ENCODE data around the gene ZNF836. TPM values are rescaled to one million over a fixed set of nuclear protein-coding genes. Genes with fewer than 3 reads are reported as not detected.

The ZNF836 gene
- total RNA-seq, 1 donor from 2014 or later: 7.5 TPM

DNA sequence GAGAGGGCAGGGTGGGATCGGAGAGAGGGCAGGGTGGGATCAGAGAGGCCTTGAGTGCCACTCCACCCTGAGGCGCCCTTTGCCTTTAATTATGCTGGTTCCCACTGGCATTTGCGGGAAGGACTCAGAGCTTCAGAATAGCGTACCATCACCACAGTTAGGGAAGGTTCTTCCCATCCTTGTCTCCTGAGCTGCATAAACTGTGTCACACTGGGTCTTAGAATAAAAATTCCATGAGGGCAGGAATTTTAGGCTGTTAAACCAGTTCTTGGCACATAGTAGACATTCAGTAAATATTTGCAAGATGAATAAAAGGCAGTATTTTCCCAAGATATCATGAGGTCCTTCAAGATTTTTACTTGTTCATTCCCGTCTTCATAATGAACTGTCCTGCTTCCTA is 42.8 kb upstream of the ZNF836 start:
- H3K36me3 Mint-ChIP-seq (ENCODE audit: low read depth, unreplicated experiment): peaks cover 43% of the 10 kb centered on the region

DNA sequence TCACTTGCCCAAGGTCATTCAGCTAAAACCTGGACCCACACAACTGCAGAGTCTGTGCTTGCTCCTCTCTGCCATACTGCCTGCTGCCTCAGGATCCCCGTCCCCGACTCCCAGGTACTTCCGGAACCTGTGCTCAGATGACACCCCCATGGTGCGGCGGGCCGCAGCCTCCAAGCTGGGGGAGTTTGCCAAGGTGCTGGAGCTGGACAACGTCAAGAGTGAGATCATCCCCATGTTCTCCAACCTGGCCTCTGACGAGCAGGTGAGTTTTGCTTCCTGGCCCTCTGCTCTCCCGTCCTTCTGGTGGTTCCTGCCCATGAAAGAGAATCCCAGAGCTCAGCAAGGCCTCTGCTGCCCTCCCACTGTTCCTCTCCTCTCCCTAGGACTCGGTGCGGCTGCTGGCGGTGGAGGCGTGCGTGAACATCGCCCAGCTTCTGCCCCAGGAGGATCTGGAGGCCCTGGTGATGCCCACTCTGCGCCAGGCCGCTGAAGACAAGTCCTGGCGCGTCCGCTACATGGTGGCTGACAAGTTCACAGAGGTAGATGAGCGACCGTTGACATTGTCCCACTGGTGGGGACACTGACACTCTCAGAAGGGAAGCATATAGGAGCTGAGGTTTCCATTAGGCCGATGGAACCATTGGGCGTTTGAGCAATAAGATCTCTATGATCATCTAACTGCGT is 41.3 kb upstream of the ZNF836 start:
- peaks cover 64% of the 10 kb centered on the region for H3K36me3 ChIP-seq (ENCODE audit: insufficient read depth, low read length)
- H3K27me3 Mint-ChIP-seq (ENCODE audit: low read depth, unreplicated experiment): no peaks in the 10 kb centered on the region

More for the DNA sequence above, 42.8 kb upstream of the ZNF836 start:
- Histone ChIP-seq H3K36me3 (ENCODE audit: insufficient read depth, low read length) (peaks cover 68% of the 10 kb centered on the region), H3K79me2 (ENCODE audit: insufficient read depth, low read length) (peaks cover 24% of the 10 kb centered on the region), H3K9me3 (ENCODE audit: insufficient read depth, low read depth, low read length) (no peaks in the 10 kb centered on the region), H3K27me3 (ENCODE audit: insufficient read depth, low read length) (no peaks in the 10 kb centered on the region), H2AFZ (ENCODE audit: low read depth, low read length) (no peak overlapping the region), H3K27ac (ENCODE audit: low read depth, low read length) (no peak overlapping the region), H3K4me2 (ENCODE audit: low read length) (no peak overlapping the region), H3K4me3 (ENCODE audit: insufficient read depth, low read depth, low read length) (no peak overlapping the region), H3K9ac (ENCODE audit: low read length) (no peak overlapping the region), H3K4me1 (ENCODE audit: insufficient read depth, low read length) (no peaks in the 10 kb centered on the region), H4K20me1 (ENCODE audit: insufficient read depth, low read length) (peaks cover 35% of the 10 kb centered on the region)
- Mint-ChIP-seq H3K27ac (ENCODE audit: unreplicated experiment) (no peak overlapping the region), H3K27me3 (ENCODE audit: low read depth, unreplicated experiment) (no peaks in the 10 kb centered on the region), H3K4me1 (ENCODE audit: low read depth, unreplicated experiment) (no peaks in the 10 kb centered on the region), H3K9me3 (ENCODE audit: unreplicated experiment) (peaks cover 2% of the 10 kb centered on the region), H3K4me3 (ENCODE audit: unreplicated experiment) (no peak overlapping the region)
- peak; percentile 10 for DNase-seq (ENCODE audit: low read depth)
- no peak for TF ChIP-seq CTCF (IDR thresholded peaks at IDR 0.05; ENCODE audit: insufficient read depth, low read depth, low read length)
- TF ChIP-seq EZH2 (IDR thresholded peaks at IDR 0.05; ENCODE audit: insufficient read depth, low read length): no peak
- no peak for FAIRE-seq

More for the DNA sequence above, 41.3 kb upstream of the ZNF836 start:
- Histone ChIP-seq H4K20me1 (ENCODE audit: insufficient read depth, low read length) (peaks cover 36% of the 10 kb centered on the region), H2AFZ (ENCODE audit: low read depth, low read length) (no peak overlapping the region), H3K27ac (ENCODE audit: low read depth, low read length) (no peak overlapping the region), H3K79me2 (ENCODE audit: insufficient read depth, low read length) (peaks cover 35% of the 10 kb centered on the region), H3K4me1 (ENCODE audit: insufficient read depth, low read length) (no peaks in the 10 kb centered on the region), H3K4me2 (ENCODE audit: low read length) (no peak overlapping the region), H3K27me3 (ENCODE audit: insufficient read depth, low read length) (no peaks in the 10 kb centered on the region), H3K9me3 (ENCODE audit: insufficient read depth, low read depth, low read length) (no peaks in the 10 kb centered on the region), H3K4me3 (ENCODE audit: insufficient read depth, low read depth, low read length) (no peak overlapping the region), H3K9ac (ENCODE audit: low read length) (no peak overlapping the region)
- FAIRE-seq (no peak), DNase-seq (ENCODE audit: low read depth) (no peak)
- no peaks in the 10 kb centered on the region for H3K4me1 Mint-ChIP-seq (ENCODE audit: low read depth, unreplicated experiment)
- no peak overlapping the region for H3K4me3 Mint-ChIP-seq (ENCODE audit: unreplicated experiment)
- peaks cover 41% of the 10 kb centered on the region for H3K36me3 Mint-ChIP-seq (ENCODE audit: low read depth, unreplicated experiment)
- H3K27ac Mint-ChIP-seq (ENCODE audit: unreplicated experiment): peak overlapping the region; percentile 5
- TF ChIP-seq CTCF (IDR thresholded peaks at IDR 0.05; ENCODE audit: insufficient read depth, low read depth, low read length) (no peak), EZH2 (IDR thresholded peaks at IDR 0.05; ENCODE audit: insufficient read depth, low read length) (no peak)
- peaks cover 2% of the 10 kb centered on the region for H3K9me3 Mint-ChIP-seq (ENCODE audit: unreplicated experiment)
